Measurements from ENCODE around the gene TKTL2. TPM values are rescaled to one million over a fixed set of nuclear protein-coding genes. Genes with fewer than 3 reads are reported as not detected.

Gene TKTL2
- total RNA-seq, 2 experiments from 2014 or later = not detected

DNA sequence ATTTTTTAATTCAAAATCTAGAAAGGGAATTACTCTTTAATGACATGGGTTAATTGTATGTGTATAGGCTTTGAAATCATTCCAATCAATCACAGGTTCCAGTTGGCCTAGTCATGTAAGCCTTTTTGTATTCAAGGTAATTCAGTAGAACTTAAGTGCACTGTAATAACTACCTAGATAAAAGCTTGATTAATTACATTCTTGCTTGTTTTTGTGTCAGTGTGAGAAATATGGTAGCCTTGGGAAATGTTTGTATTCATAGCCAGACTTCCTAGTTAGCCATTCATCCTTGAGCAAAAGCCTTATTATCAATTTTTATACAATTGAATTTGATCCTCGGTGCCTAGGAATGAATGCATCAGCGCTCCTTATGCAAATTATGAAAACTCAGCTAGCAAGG, 33.5 kb downstream of the TKTL2 start:
- Mint-ChIP-seq H3K4me3 (no peak overlapping the region), H3K27me3 (ENCODE audit: low read depth) (peaks cover 8% of the 10 kb centered on the region), H3K9me3 (no peaks in the 10 kb centered on the region), H3K36me3 (ENCODE audit: low read depth) (no peaks in the 10 kb centered on the region), H3K4me1 (ENCODE audit: low read depth) (no peaks in the 10 kb centered on the region), H3K27ac (no peak overlapping the region)
- intact Hi-C loops (cut with micrococcal nuclease) = no loop called here
- no peak for DNase-seq
- CTCF ChIA-PET = interaction anchor here (1.6 kb wide), 1 partner anchor 107 kb away, joined by 3 read pairs; the partner anchor contains the start of gene NPY1R

Other genes with a start within 250 kb of the TKTL2 start
- not detected for gene NPY1R, start 141.2 kb downstream of the TKTL2 start, total RNA-seq
- gene NPY5R, start 129.9 kb downstream of the TKTL2 start, total RNA-seq = not detected
- 10 to 100 TPM; 45.1 to 46.7 TPM for gene TMA16, start 20.9 kb upstream of the TKTL2 start, total RNA-seq

Data from activated naive CD4-positive, alpha-beta T cell treated with anti-CD3 and anti-CD28 coated beads for 36 hours (primary cell).